Activated T-cell treated with anti-CD3 and anti-CD28 coated beads, Interleukin-2, amount 50 U/mL, for 4 hours (primary cell): ENCODE measurements around the gene CACNA1E. TPM values are rescaled to one million over a fixed set of nuclear protein-coding genes. Genes with fewer than 3 reads are reported as not detected.

Experiments used
- ATAC-seq, 2 donors: fragments of 200-7000 bp; cut with Tn5 transposase; one replicate each; pipeline ENCODE4 v1.10.0; 2021
- DNase-seq: peaks from one replicate; pipeline ENCODE4 v3.0.0-alpha.2; 2020
- H3K27me3 Mint-ChIP-seq: one replicate; pipeline ENCODE4 v1.8.0; 2021; ENCODE audit warnings: low read depth, mixed read lengths
- H3K36me3 Mint-ChIP-seq: one replicate; pipeline ENCODE4 v1.8.0; 2022; ENCODE audit warnings: mixed read lengths; ENCODE audit not compliant: insufficient read depth
- H3K4me1 Mint-ChIP-seq: one replicate; pipeline ENCODE4 v1.8.0; 2021; ENCODE audit warnings: low read depth, mixed read lengths
- H3K4me3 Mint-ChIP-seq: one replicate; pipeline ENCODE4 v1.8.0; 2021; ENCODE audit warnings: mild to moderate bottlenecking, moderate library complexity, mixed read lengths
- H3K9me3 Mint-ChIP-seq: one replicate; pipeline ENCODE4 v1.8.0; 2021; ENCODE audit warnings: mixed read lengths
- total RNA-seq, 3 donors: library from RNA; stranded (reverse); gene quantifications; one replicate each; pipeline ENCODE4 v1.2.1, GENCODE V29; 2021

Gene CACNA1E
- total RNA-seq: under 1 TPM in 1 of 3 donors, not detected in 2; 0.08 TPM

GRCh38 chr1:181483285-181484195 lies at the start of gene CACNA1E:
Gene CACNA1E (plus strand): TSS chr1:181483517. CDS start chr1:181483745, 228 bp downstream.
- H3K36me3 Mint-ChIP-seq: no peaks in the 10 kb centered on the region
- peak within 1 kb of the TSS; percentile 33 for H3K4me3 Mint-ChIP-seq
- peaks cover 71% of the 10 kb centered on the region for H3K27me3 Mint-ChIP-seq
- H3K9me3 Mint-ChIP-seq: no peaks in the 10 kb centered on the region
- ATAC-seq: no peak
- H3K4me1 Mint-ChIP-seq: peaks cover 17% of the 10 kb centered on the region
- no peak for DNase-seq

- Mint-ChIP-seq H3K36me3 (no peaks in the 10 kb centered on the region), H3K27me3 (peaks cover 24% of the 10 kb centered on the region), H3K4me3 (no peak overlapping the region), H3K9me3 (no peaks in the 10 kb centered on the region), H3K4me1 (peaks cover 1% of the 10 kb centered on the region)
- ATAC-seq (no peak), DNase-seq (no peak)
Measured at GRCh38 chr1:181433931-181434330, 49.4 kb upstream of the CACNA1E start.

GRCh38 chr1:181438013-181438412 lies 45.3 kb upstream of the CACNA1E start:
- H3K4me1 Mint-ChIP-seq: no peaks in the 10 kb centered on the region
- no peak for ATAC-seq
- peaks cover 24% of the 10 kb centered on the region for H3K27me3 Mint-ChIP-seq
- H3K9me3 Mint-ChIP-seq: no peaks in the 10 kb centered on the region
- H3K36me3 Mint-ChIP-seq: no peaks in the 10 kb centered on the region
- no peak overlapping the region for H3K4me3 Mint-ChIP-seq
- DNase-seq: no peak

- no peak for DNase-seq
- H3K4me1 Mint-ChIP-seq: no peaks in the 10 kb centered on the region
- H3K36me3 Mint-ChIP-seq: no peaks in the 10 kb centered on the region
- H3K4me3 Mint-ChIP-seq: no peak overlapping the region
- H3K9me3 Mint-ChIP-seq: no peaks in the 10 kb centered on the region
- H3K27me3 Mint-ChIP-seq: peaks cover 11% of the 10 kb centered on the region
- ATAC-seq: no peak
Measured at GRCh38 chr1:181440510-181440909, 42.8 kb upstream of the CACNA1E start.

GRCh38 chr1:181442181-181442525 lies 41.2 kb upstream of the CACNA1E start:
- H3K4me1 Mint-ChIP-seq: no peaks in the 10 kb centered on the region
- ATAC-seq (no peak), DNase-seq (no peak)
- no peaks in the 10 kb centered on the region for H3K9me3 Mint-ChIP-seq
- H3K36me3 Mint-ChIP-seq: no peaks in the 10 kb centered on the region
- no peak overlapping the region for H3K4me3 Mint-ChIP-seq
- H3K27me3 Mint-ChIP-seq: peaks cover 13% of the 10 kb centered on the region

- Mint-ChIP-seq H3K4me3 (no peak overlapping the region), H3K9me3 (no peaks in the 10 kb centered on the region), H3K36me3 (no peaks in the 10 kb centered on the region), H3K27me3 (peaks cover 6% of the 10 kb centered on the region), H3K4me1 (no peaks in the 10 kb centered on the region)
- ATAC-seq (peak in 1 of 2 donors; percentile 40), DNase-seq (no peak)
Measured at GRCh38 chr1:181443231-181443853, 40.0 kb upstream of the CACNA1E start.

- no peak overlapping the region for H3K4me3 Mint-ChIP-seq
- no peaks in the 10 kb centered on the region for H3K36me3 Mint-ChIP-seq
- ATAC-seq (no peak), DNase-seq (no peak)
- no peaks in the 10 kb centered on the region for H3K4me1 Mint-ChIP-seq
- no peaks in the 10 kb centered on the region for H3K9me3 Mint-ChIP-seq
- peaks cover 6% of the 10 kb centered on the region for H3K27me3 Mint-ChIP-seq
Measured at GRCh38 chr1:181445436-181445835, 37.9 kb upstream of the CACNA1E start.

GRCh38 chr1:181448461-181448860 lies 34.9 kb upstream of the CACNA1E start:
- H3K4me3 Mint-ChIP-seq: no peak overlapping the region
- DNase-seq (no peak), ATAC-seq (no peak)
- no peaks in the 10 kb centered on the region for H3K9me3 Mint-ChIP-seq
- peaks cover 6% of the 10 kb centered on the region for H3K27me3 Mint-ChIP-seq
- no peaks in the 10 kb centered on the region for H3K36me3 Mint-ChIP-seq
- H3K4me1 Mint-ChIP-seq: no peaks in the 10 kb centered on the region

GRCh38 chr1:181451661-181452230 lies 31.6 kb upstream of the CACNA1E start:
- no peak for DNase-seq
- Mint-ChIP-seq H3K4me3 (no peak overlapping the region), H3K4me1 (no peaks in the 10 kb centered on the region), H3K9me3 (peaks cover 2% of the 10 kb centered on the region), H3K36me3 (no peaks in the 10 kb centered on the region), H3K27me3 (peaks cover 4% of the 10 kb centered on the region)
- no peak for ATAC-seq

GRCh38 chr1:181452746-181453145 lies 30.6 kb upstream of the CACNA1E start:
- no peak overlapping the region for H3K4me3 Mint-ChIP-seq
- no peak for DNase-seq
- H3K4me1 Mint-ChIP-seq: no peaks in the 10 kb centered on the region
- no peak for ATAC-seq
- H3K36me3 Mint-ChIP-seq: no peaks in the 10 kb centered on the region
- peaks cover 9% of the 10 kb centered on the region for H3K27me3 Mint-ChIP-seq
- peaks cover 6% of the 10 kb centered on the region for H3K9me3 Mint-ChIP-seq

GRCh38 chr1:181453541-181454201 lies 29.6 kb upstream of the CACNA1E start:
- ATAC-seq (no peak), DNase-seq (no peak)
- Mint-ChIP-seq H3K36me3 (no peaks in the 10 kb centered on the region), H3K4me3 (no peak overlapping the region), H3K9me3 (peaks cover 6% of the 10 kb centered on the region), H3K27me3 (peaks cover 7% of the 10 kb centered on the region), H3K4me1 (no peaks in the 10 kb centered on the region)

GRCh38 chr1:181456551-181456950 lies 26.8 kb upstream of the CACNA1E start:
- Mint-ChIP-seq H3K36me3 (no peaks in the 10 kb centered on the region), H3K27me3 (peaks cover 7% of the 10 kb centered on the region), H3K4me1 (no peaks in the 10 kb centered on the region), H3K9me3 (peaks cover 6% of the 10 kb centered on the region), H3K4me3 (no peak overlapping the region)
- ATAC-seq (no peak), DNase-seq (no peak)

- peaks cover 7% of the 10 kb centered on the region for H3K27me3 Mint-ChIP-seq
- ATAC-seq (no peak), DNase-seq (no peak)
- no peaks in the 10 kb centered on the region for H3K4me1 Mint-ChIP-seq
- no peaks in the 10 kb centered on the region for H3K36me3 Mint-ChIP-seq
- H3K9me3 Mint-ChIP-seq: peaks cover 6% of the 10 kb centered on the region
- no peak overlapping the region for H3K4me3 Mint-ChIP-seq
Measured at GRCh38 chr1:181458419-181458818, 24.9 kb upstream of the CACNA1E start.

GRCh38 chr1:181459067-181459466 lies 24.2 kb upstream of the CACNA1E start:
- Mint-ChIP-seq H3K4me1 (no peaks in the 10 kb centered on the region), H3K9me3 (peaks cover 6% of the 10 kb centered on the region), H3K4me3 (no peak overlapping the region), H3K36me3 (no peaks in the 10 kb centered on the region), H3K27me3 (peaks cover 7% of the 10 kb centered on the region)
- DNase-seq (no peak), ATAC-seq (no peak)
